ENCODE measurements around the gene CUX1. TPM values are rescaled to one million over a fixed set of nuclear protein-coding genes. Genes with fewer than 3 reads are reported as not detected.
"Not testable (repeated sequence)": the region's sequence is repeated elsewhere in the genome, so short reads cannot be mapped to it uniquely, and the experiment has no call there.

Gene CUX1
- total RNA-seq, 4 donors from 2014 or later, result 58.2 to 295 (median 76.9) TPM

GRCh38 chr7:102049765-102050164 is 232.3 kb downstream of the CUX1 start:
- no peak overlapping the region for H3K27ac ChIP-seq
- intact Hi-C loops (cut with DNase I; ENCODE audit: low total_unique reads), result no loop called here
- no peaks in the 10 kb centered on the region for H3K9me3 ChIP-seq
- H3K36me3 ChIP-seq, result no peaks in the 10 kb centered on the region
- peaks cover 0 to 3% of the 10 kb centered on the region in 2 donors for H3K4me1 ChIP-seq
- H3K27me3 ChIP-seq, result no peaks in the 10 kb centered on the region
- no peak for TF ChIP-seq POLR2A (IDR thresholded peaks at IDR 0.05)
- TF ChIP-seq, protein P1, sequence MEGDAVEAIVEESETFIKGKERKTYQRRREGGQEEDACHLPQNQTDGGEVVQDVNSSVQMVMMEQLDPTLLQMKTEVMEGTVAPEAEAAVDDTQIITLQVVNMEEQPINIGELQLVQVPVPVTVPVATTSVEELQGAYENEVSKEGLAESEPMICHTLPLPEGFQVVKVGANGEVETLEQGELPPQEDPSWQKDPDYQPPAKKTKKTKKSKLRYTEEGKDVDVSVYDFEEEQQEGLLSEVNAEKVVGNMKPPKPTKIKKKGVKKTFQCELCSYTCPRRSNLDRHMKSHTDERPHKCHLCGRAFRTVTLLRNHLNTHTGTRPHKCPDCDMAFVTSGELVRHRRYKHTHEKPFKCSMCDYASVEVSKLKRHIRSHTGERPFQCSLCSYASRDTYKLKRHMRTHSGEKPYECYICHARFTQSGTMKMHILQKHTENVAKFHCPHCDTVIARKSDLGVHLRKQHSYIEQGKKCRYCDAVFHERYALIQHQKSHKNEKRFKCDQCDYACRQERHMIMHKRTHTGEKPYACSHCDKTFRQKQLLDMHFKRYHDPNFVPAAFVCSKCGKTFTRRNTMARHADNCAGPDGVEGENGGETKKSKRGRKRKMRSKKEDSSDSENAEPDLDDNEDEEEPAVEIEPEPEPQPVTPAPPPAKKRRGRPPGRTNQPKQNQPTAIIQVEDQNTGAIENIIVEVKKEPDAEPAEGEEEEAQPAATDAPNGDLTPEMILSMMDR (IDR thresholded peaks at IDR 0.05), result no peak
- H3K4me3 ChIP-seq, result no peak overlapping the region
- DNase-seq, result no peak

DNA sequence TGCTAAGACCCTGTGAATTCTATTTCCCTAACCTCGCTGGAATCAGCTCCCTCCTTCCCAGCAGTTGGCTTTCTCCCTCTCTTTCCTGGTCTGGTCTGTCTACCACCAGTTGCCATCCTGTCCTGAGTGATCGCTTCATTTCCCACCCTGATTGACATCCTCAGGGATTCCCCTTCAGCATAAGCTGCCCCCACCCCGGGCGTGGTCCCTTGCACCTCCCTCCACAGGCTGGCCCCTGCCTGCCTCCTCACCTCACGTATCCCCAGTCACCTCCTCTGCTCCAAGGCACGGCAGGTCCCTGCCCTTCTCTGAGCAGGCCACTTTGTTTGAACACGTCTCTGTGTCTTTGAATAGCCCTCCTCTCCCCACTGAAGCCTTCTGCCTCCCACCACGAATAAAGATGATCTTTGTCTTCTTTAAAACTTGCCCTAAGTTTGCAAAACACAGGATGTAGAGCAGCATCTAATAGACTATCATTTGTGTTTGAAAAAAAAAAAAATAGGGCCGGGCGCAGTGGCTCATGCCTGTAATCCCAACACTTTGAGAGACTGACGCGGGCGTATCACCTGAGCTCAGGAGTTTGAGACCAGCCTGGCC is 233.5 kb downstream of the CUX1 start:
- Histone ChIP-seq H3K27ac (no peak overlapping the region), H3K9me3 (no peaks in the 10 kb centered on the region), H3K4me3 (no peak overlapping the region), H3K4me1 (no peaks in the 10 kb centered on the region), H3K27me3 (no peaks in the 10 kb centered on the region), H3K36me3 (no peaks in the 10 kb centered on the region)
- intact Hi-C loops (cut with DNase I; ENCODE audit: low total_unique reads), result no loop called here
- DNase-seq, result no peak
- no peak for TF ChIP-seq POLR2A (IDR thresholded peaks at IDR 0.05)
- TF ChIP-seq, protein P1 (IDR thresholded peaks at IDR 0.05), result no peak

DNA sequence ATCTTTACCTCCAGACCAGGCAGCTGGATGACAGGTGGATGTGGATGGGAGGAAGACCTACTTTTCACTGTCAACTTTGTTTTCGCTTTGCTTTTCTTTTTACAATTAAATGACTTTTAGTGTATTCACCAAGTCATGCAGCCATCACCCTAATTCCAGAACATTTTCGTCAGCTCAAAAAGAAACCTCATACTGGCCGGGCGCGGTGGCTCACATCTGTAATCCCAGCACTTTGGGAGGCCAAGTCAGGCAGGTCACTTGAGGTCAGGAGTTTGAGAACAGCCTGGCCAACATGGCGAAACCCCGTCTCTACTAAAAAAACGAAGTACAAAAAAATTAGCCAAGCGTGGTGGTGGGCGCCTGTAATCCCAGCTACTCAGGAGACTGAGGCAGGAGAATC is 234.3 kb downstream of the CUX1 start:
- H3K4me3 ChIP-seq; H3K9me3 ChIP-seq; H3K36me3 ChIP-seq; H3K4me1 ChIP-seq; intact Hi-C loops (cut with DNase I; ENCODE audit: low total_unique reads); H3K27me3 ChIP-seq; H3K27ac ChIP-seq; DNase-seq: not testable (repeated sequence)

GRCh38 chr7:102054158-102054557 is 236.7 kb downstream of the CUX1 start:
- no peak for DNase-seq
- Histone ChIP-seq H3K36me3 (no peaks in the 10 kb centered on the region), H3K9me3 (no peaks in the 10 kb centered on the region), H3K27ac (no peak overlapping the region), H3K4me3 (no peak overlapping the region), H3K27me3 (no peaks in the 10 kb centered on the region), H3K4me1 (no peaks in the 10 kb centered on the region)
- TF ChIP-seq POLR2A (IDR thresholded peaks at IDR 0.05), result no peak
- TF ChIP-seq, protein P1 (IDR thresholded peaks at IDR 0.05), result no peak
- intact Hi-C loops (cut with DNase I; ENCODE audit: low total_unique reads), result no loop called here

- intact Hi-C loops (cut with DNase I; ENCODE audit: low total_unique reads), result no loop called here
- Histone ChIP-seq H3K9me3 (no peaks in the 10 kb centered on the region), H3K27me3 (no peaks in the 10 kb centered on the region), H3K27ac (no peak overlapping the region), H3K4me1 (no peaks in the 10 kb centered on the region), H3K36me3 (no peaks in the 10 kb centered on the region), H3K4me3 (no peak overlapping the region)
- TF ChIP-seq, protein P1 (IDR thresholded peaks at IDR 0.05), result no peak
- no peak for TF ChIP-seq POLR2A (IDR thresholded peaks at IDR 0.05)
- no peak for DNase-seq
Measured at GRCh38 chr7:102055181-102055976, 238.0 kb downstream of the CUX1 start.

Measured in uterus (tissue), 4 donors.